DOHH2 (cell line): Measurements from ENCODE around the gene CD151.

Experiments used
- H3F3A ChIP-seq: fragments of 200-600 bp; sonication (generic), shearing (Covaris generic); 2 replicates; pipeline ENCODE4 v1.6.0; 2016; ENCODE audit warnings: antibody characterized with exemption, mild to moderate bottlenecking; ENCODE audit not compliant: control insufficient read depth, insufficient read depth
- H3K27ac ChIP-seq: fragments of 200-600 bp; sonication (generic); 2 replicates; pipeline ENCODE4 v1.5.1; 2014; ENCODE audit warnings: low read depth, mild to moderate bottlenecking, low read length, moderate library complexity
- H3K27me3 ChIP-seq: fragments of 200-600 bp; sonication (generic); 2 replicates; pipeline ENCODE4 v1.6.1; 2014; ENCODE audit warnings: mild to moderate bottlenecking, low read length, mixed read lengths; ENCODE audit not compliant: control insufficient read depth
- H3K36me3 ChIP-seq: fragments of 200-600 bp; sonication (generic); 2 replicates; pipeline ENCODE4 v1.6.1; 2014; ENCODE audit warnings: mild to moderate bottlenecking, low read length, moderate library complexity, mixed read lengths; ENCODE audit not compliant: control insufficient read depth
- H3K4me1 ChIP-seq: fragments of 200-600 bp; sonication (generic); 2 replicates; pipeline ENCODE4 v1.6.1; 2014; ENCODE audit warnings: mild to moderate bottlenecking, low read length, mixed read lengths; ENCODE audit not compliant: control insufficient read depth
- H3K4me2 ChIP-seq: fragments of 200-600 bp; sonication (generic); 2 replicates; pipeline ENCODE4 v1.6.0; 2014; ENCODE audit warnings: mild to moderate bottlenecking, low read length, moderate library complexity
- H3K4me3 ChIP-seq: fragments of 200-600 bp; sonication (generic); 2 replicates; pipeline ENCODE4 v1.5.1; 2014; ENCODE audit warnings: mild to moderate bottlenecking, low read length, mixed read lengths
- H3K79me2 ChIP-seq: fragments of 200-600 bp; sonication (generic); 2 replicates; pipeline ENCODE4 v1.6.1; 2014; ENCODE audit warnings: mild to moderate bottlenecking, low read length, mixed read lengths; ENCODE audit not compliant: control insufficient read depth
- H3K9me2 ChIP-seq: fragments of 200-600 bp; sonication (generic); replicated peaks from 2 replicates; pipeline ENCODE4 v1.6.1; 2014; ENCODE audit warnings: mild to moderate bottlenecking, low read length, mixed read lengths; ENCODE audit not compliant: control insufficient read depth
- H3K9me3 ChIP-seq: fragments of 200-600 bp; sonication (generic); 2 replicates; pipeline ENCODE4 v1.6.1; 2014; ENCODE audit warnings: antibody characterized with exemption, low read length, mixed read lengths; ENCODE audit not compliant: control insufficient read depth, insufficient read depth
- H4K20me1 ChIP-seq: fragments of 200-600 bp; sonication (generic); 2 replicates; pipeline ENCODE4 v1.6.0; 2014; ENCODE audit warnings: low read depth, mild to moderate bottlenecking, antibody characterized with exemption, low read length, moderate library complexity; ENCODE audit not compliant: control insufficient read depth, insufficient read depth
- EZH2phosphoT487 ChIP-seq: fragments of 200-600 bp; sonication (generic); IDR thresholded peaks from 2 replicates; pipeline ENCODE4 v1.6.1; 2017; ENCODE audit warnings: borderline replicate concordance, mild to moderate bottlenecking, antibody characterized with exemption, low read length, moderate library complexity, mixed read lengths
- TF ChIP-seq, protein P1 (sequence below): fragments of 200-600 bp; sonication (generic); IDR thresholded peaks from one replicate; pipeline ENCODE4 v1.5.1; 2014; ENCODE audit warnings: antibody characterized with exemption, mild to moderate bottlenecking, low read depth, low read length; ENCODE audit not compliant: poor library complexity, severe bottlenecking

Gene CD151

GRCh38 chr11:886568-886967 lies 53.8 kb downstream of the CD151 start:
- H3K9me2 ChIP-seq = no peaks in the 10 kb centered on the region
- no peaks in the 10 kb centered on the region for H3K9me3 ChIP-seq
- H3K27me3 ChIP-seq = no peaks in the 10 kb centered on the region
- TF ChIP-seq, protein P1, sequence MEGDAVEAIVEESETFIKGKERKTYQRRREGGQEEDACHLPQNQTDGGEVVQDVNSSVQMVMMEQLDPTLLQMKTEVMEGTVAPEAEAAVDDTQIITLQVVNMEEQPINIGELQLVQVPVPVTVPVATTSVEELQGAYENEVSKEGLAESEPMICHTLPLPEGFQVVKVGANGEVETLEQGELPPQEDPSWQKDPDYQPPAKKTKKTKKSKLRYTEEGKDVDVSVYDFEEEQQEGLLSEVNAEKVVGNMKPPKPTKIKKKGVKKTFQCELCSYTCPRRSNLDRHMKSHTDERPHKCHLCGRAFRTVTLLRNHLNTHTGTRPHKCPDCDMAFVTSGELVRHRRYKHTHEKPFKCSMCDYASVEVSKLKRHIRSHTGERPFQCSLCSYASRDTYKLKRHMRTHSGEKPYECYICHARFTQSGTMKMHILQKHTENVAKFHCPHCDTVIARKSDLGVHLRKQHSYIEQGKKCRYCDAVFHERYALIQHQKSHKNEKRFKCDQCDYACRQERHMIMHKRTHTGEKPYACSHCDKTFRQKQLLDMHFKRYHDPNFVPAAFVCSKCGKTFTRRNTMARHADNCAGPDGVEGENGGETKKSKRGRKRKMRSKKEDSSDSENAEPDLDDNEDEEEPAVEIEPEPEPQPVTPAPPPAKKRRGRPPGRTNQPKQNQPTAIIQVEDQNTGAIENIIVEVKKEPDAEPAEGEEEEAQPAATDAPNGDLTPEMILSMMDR = no peak
- no peak for TF ChIP-seq EZH2phosphoT487
- no peak overlapping the region for H3K4me2 ChIP-seq
- H3K79me2 ChIP-seq = no peaks in the 10 kb centered on the region
- H4K20me1 ChIP-seq = no peaks in the 10 kb centered on the region
- H3K4me1 ChIP-seq = no peaks in the 10 kb centered on the region
- peaks cover 23% of the 10 kb centered on the region for H3K36me3 ChIP-seq
- H3K27ac ChIP-seq = no peak overlapping the region
- no peaks in the 10 kb centered on the region for H3F3A ChIP-seq
- H3K4me3 ChIP-seq = no peak overlapping the region

GRCh38 chr11:887589-887988 lies 54.8 kb downstream of the CD151 start:
- Histone ChIP-seq H3K4me1 (no peaks in the 10 kb centered on the region), H3K4me3 (no peak overlapping the region), H3K9me2 (no peaks in the 10 kb centered on the region), H3K79me2 (no peaks in the 10 kb centered on the region), H3F3A (no peaks in the 10 kb centered on the region), H3K36me3 (peaks cover 23% of the 10 kb centered on the region), H3K27ac (no peak overlapping the region), H3K9me3 (no peaks in the 10 kb centered on the region), H3K27me3 (no peaks in the 10 kb centered on the region), H4K20me1 (no peaks in the 10 kb centered on the region), H3K4me2 (no peak overlapping the region)
- TF ChIP-seq, protein P1 = no peak
- no peak for TF ChIP-seq EZH2phosphoT487
